BJ (cell line): Measurements from ENCODE around the gene CDK14. TPM values are rescaled to one million over a fixed set of nuclear protein-coding genes. Genes with fewer than 3 reads are reported as not detected.

Experiments used
- CTCF ChIA-PET: fragments of 350-600 bp; formaldehyde crosslinking; extraction: SDS; loops from one replicate; lab custom pipeline; 2021; ENCODE audit warnings: antibody characterized with exemption, inconsistent platforms; lab: Yijun Ruan, JAX
- POLR2A ChIA-PET: fragments of 300-600 bp; sonication (Branson Sonifier 250); formaldehyde crosslinking; extraction: SDS; loops from one replicate; lab custom pipeline; 2021; ENCODE audit warnings: antibody characterized with exemption; lab: Charles Lee
- DNase-seq: peaks from one replicate; pipeline ENCODE4 v3.0.0-alpha.2; 2011; ENCODE audit warnings: low read depth
- H3K27me3 ChIP-seq: 2 replicates; pipeline ENCODE4 v1.6.0; 2011; ENCODE audit warnings: low read length; ENCODE audit not compliant: control insufficient read depth, insufficient read depth
- H3K36me3 ChIP-seq: 2 replicates; pipeline ENCODE4 v1.5.1; 2011; ENCODE audit warnings: low read length; ENCODE audit not compliant: control insufficient read depth, insufficient read depth
- H3K4me3 ChIP-seq: 2 replicates; pipeline ENCODE4 v1.5.1; 2011; ENCODE audit warnings: low read depth, mild to moderate bottlenecking, control low read depth, low read length
- CTCF ChIP-seq: IDR thresholded peaks from 2 replicates; pipeline ENCODE4 v1.5.1; 2011; ENCODE audit warnings: low read depth, mild to moderate bottlenecking, control low read depth, inconsistent platforms, low read length, moderate library complexity; ENCODE audit not compliant: insufficient read depth
- polyA plus RNA-seq: library from polyadenylated mRNA; depleted of rRNA; stranded (reverse); fragments of >200 nt; gene quantifications from 2 replicates; pipeline ENCODE4 v1.2.3, GENCODE V29; 2011

The CDK14 gene
- polyA plus RNA-seq, 1 experiment = 6.7 TPM

GRCh38 chr7:90988996-90989765 is 393.1 kb downstream of the CDK14 start:
- CTCF ChIA-PET = no interaction called here

GRCh38 chr7:90994121-90994520 is 398.0 kb downstream of the CDK14 start:
- ChIA-PET POLR2A (no interaction called here), CTCF (interaction anchor here (0.8 kb wide), 1 partner anchor 9 kb away, joined by 3 read pairs; no protein-coding TSS in a partner anchor)
- H3K36me3 ChIP-seq = no peaks in the 10 kb centered on the region
- DNase-seq = no peak
- H3K4me3 ChIP-seq = no peak overlapping the region
- no peak for TF ChIP-seq CTCF
- H3K27me3 ChIP-seq = no peaks in the 10 kb centered on the region

More at GRCh38 chr7:90988996-90989765, 393.1 kb downstream of the CDK14 start:
- H3K27me3 ChIP-seq = no peaks in the 10 kb centered on the region
- H3K36me3 ChIP-seq = no peaks in the 10 kb centered on the region
- POLR2A ChIA-PET = no interaction called here
- no peak for TF ChIP-seq CTCF
- H3K4me3 ChIP-seq = no peak overlapping the region
- DNase-seq = no peak

GRCh38 chr7:90994601-90995000 is 398.5 kb downstream of the CDK14 start:
- Histone ChIP-seq H3K4me3 (no peak overlapping the region), H3K27me3 (no peaks in the 10 kb centered on the region), H3K36me3 (no peaks in the 10 kb centered on the region)
- POLR2A ChIA-PET = no interaction called here
- no peak for TF ChIP-seq CTCF
- CTCF ChIA-PET = no interaction called here
- no peak for DNase-seq

GRCh38 chr7:90995996-90996395 is 399.9 kb downstream of the CDK14 start:
- TF ChIP-seq CTCF = no peak
- CTCF ChIA-PET = no interaction called here
- no peaks in the 10 kb centered on the region for H3K27me3 ChIP-seq
- no peaks in the 10 kb centered on the region for H3K36me3 ChIP-seq
- DNase-seq = no peak
- POLR2A ChIA-PET = no interaction called here
- H3K4me3 ChIP-seq = no peak overlapping the region

- no peaks in the 10 kb centered on the region for H3K36me3 ChIP-seq
- H3K4me3 ChIP-seq = no peak overlapping the region
- DNase-seq = peak; percentile 44
- ChIA-PET CTCF (interaction anchor here (0.8 to 1.1 kb wide), 2 partner anchors 34 to 292 kb away, joined by 3 read pairs; no protein-coding TSS in a partner anchor), POLR2A (no interaction called here)
- TF ChIP-seq CTCF = no peak
- no peaks in the 10 kb centered on the region for H3K27me3 ChIP-seq
These were observed 404.2 kb downstream of the CDK14 start for GRCh38 chr7:90999989-91000979.
